Activated CD4-positive, CD25-positive, alpha-beta regulatory T cell (primary cell): ENCODE measurements around the gene PGAM2.
A peak's percentile ranks its signal among the peaks of the same experiment; 100 is the strongest.
"Not testable (repeated sequence)": the region's sequence is repeated elsewhere in the genome, so short reads cannot be mapped to it uniquely, and the experiment has no call there.

Source experiments
- DNase-seq, 4 experiments: peaks; one replicate each; lab custom pipeline; 2025; lab: John Stamatoyannopoulos, UW

PGAM2 gene

GRCh38 chr7:44022796-44023467, 42.4 kb downstream of the PGAM2 start:
- not testable (repeated sequence) for DNase-seq

- not testable (repeated sequence) for DNase-seq
Observed at GRCh38 chr7:44022069-44022468, 43.3 kb downstream of the PGAM2 start.

- not testable (repeated sequence) for DNase-seq
Observed at GRCh38 chr7:44019825-44020224, 45.5 kb downstream of the PGAM2 start.

GRCh38 chr7:44018857-44019807, 46.2 kb downstream of the PGAM2 start:
- DNase-seq = peak; percentile 96 to 98 (median 97)

- not testable (repeated sequence) for DNase-seq
Observed at GRCh38 chr7:44015090-44015489, 50.3 kb downstream of the PGAM2 start.
